Panc1 (cell line): ENCODE results near the gene SLC7A4.

Source experiments
- POLR2AphosphoS5 ChIP-seq: IDR thresholded peaks from 2 replicates; pipeline ENCODE4 v1.6.1; 2012; ENCODE audit warnings: mild to moderate bottlenecking, low read depth, low read length, moderate library complexity
- TF ChIP-seq, protein P1 (sequence below): fragments of 450-650 bp; IDR thresholded peaks from 2 replicates; pipeline ENCODE4 v1.5.1; 2017; ENCODE audit warnings: mild to moderate bottlenecking

DNA sequence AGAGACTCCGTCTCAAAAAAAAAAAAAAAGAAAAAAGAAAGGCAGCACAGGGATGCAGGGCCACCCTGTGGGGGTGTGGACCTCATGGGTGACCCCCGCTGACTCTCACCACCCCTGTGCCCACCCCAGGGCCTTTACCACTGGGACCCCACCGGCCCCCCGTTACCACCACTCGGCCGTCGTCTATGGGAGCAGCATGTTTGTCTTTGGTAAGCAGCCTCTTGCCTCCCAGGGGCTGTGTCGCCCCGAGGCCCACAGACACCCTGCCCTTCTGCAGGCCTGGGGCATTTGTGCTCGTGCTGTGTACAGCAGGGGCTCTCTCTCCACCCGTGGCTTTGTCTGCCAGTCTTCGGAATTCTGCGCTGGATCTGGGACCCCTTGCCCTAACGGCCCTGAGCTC is 45.0 kb downstream of the SLC7A4 start:
- TF ChIP-seq, protein P1, sequence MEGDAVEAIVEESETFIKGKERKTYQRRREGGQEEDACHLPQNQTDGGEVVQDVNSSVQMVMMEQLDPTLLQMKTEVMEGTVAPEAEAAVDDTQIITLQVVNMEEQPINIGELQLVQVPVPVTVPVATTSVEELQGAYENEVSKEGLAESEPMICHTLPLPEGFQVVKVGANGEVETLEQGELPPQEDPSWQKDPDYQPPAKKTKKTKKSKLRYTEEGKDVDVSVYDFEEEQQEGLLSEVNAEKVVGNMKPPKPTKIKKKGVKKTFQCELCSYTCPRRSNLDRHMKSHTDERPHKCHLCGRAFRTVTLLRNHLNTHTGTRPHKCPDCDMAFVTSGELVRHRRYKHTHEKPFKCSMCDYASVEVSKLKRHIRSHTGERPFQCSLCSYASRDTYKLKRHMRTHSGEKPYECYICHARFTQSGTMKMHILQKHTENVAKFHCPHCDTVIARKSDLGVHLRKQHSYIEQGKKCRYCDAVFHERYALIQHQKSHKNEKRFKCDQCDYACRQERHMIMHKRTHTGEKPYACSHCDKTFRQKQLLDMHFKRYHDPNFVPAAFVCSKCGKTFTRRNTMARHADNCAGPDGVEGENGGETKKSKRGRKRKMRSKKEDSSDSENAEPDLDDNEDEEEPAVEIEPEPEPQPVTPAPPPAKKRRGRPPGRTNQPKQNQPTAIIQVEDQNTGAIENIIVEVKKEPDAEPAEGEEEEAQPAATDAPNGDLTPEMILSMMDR, result no peak
- no peak for TF ChIP-seq POLR2AphosphoS5
